Measurements from ENCODE around the gene TOLLIP. TPM values are rescaled to one million over a fixed set of nuclear protein-coding genes. Genes with fewer than 3 reads are reported as not detected.
"Not testable (repeated sequence)": the region's sequence is repeated elsewhere in the genome, so short reads cannot be mapped to it uniquely, and the experiment has no call there.

TOLLIP gene
- total and polyA plus RNA-seq, 10 donors: 16.1 to 67.4 (median 46.2) TPM

DNA sequence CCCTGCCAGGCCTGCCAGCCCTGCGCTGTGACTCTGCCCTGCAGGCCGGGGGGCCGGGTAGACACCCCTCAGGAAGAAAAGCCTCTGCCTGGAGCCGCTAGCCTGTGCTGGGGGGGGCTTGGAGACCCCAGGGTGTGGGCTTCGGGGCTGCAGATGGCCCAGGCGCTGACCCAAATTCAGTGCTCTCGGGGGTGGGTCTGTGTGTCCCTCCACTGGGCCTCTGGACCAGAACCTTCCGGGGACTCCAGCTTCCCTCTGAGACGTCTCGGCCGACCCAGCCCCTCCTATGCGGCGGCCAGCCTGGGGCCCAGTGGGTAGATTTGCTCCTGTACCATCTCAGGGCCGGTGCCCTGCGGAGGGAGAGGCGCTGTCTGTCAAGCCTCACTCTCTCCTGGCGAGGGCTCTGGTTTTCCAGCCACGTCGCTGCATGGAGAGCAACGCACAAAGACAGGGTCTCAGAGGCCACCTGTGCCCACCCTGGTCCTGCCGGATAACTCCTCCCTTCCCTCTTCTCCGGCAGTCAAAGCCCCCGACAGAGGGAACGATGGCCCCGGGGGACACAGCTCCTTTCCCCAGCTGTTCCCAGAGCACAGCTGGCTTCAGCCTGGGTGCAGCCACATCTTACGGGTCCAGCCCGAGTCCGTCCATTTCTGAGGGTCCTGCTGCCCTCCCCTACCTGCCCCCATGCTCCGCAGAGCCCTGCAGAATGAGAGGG lies 40.1 kb upstream of the TOLLIP start:
- intact Hi-C loops (cut with DNase I; ENCODE audit: low total_unique reads): no loop called here
- peaks cover 0 to 15% (median 0%) of the 10 kb centered on the region in 7 donors for H3K27me3 ChIP-seq (replicated peaks in 1 of 7)
- H3K4me1 ChIP-seq: peaks cover 0 to 5% (median 0%) of the 10 kb centered on the region in 6 donors
- H3K9me3 ChIP-seq: no peaks in the 10 kb centered on the region
- DNase-seq: peak; percentile 66
- H3K4me3 ChIP-seq: no peak overlapping the region
- TF ChIP-seq, protein P1, sequence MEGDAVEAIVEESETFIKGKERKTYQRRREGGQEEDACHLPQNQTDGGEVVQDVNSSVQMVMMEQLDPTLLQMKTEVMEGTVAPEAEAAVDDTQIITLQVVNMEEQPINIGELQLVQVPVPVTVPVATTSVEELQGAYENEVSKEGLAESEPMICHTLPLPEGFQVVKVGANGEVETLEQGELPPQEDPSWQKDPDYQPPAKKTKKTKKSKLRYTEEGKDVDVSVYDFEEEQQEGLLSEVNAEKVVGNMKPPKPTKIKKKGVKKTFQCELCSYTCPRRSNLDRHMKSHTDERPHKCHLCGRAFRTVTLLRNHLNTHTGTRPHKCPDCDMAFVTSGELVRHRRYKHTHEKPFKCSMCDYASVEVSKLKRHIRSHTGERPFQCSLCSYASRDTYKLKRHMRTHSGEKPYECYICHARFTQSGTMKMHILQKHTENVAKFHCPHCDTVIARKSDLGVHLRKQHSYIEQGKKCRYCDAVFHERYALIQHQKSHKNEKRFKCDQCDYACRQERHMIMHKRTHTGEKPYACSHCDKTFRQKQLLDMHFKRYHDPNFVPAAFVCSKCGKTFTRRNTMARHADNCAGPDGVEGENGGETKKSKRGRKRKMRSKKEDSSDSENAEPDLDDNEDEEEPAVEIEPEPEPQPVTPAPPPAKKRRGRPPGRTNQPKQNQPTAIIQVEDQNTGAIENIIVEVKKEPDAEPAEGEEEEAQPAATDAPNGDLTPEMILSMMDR (IDR thresholded peaks at IDR 0.05 in 8 of 11, conservative IDR thresholded peaks at IDR 0.05 in 3 of 11): no peak
- TF ChIP-seq POLR2A (IDR thresholded peaks at IDR 0.05) (no peak), POLR2AphosphoS5 (IDR thresholded peaks at IDR 0.05) (no peak)
- no peaks in the 10 kb centered on the region for H3K36me3 ChIP-seq
- H3K27ac ChIP-seq: peak overlapping the region in 5 of 8 donors; percentile 8 to 61 (median 30)
- WGBS, 5 donors: 78 to 85% (median 82%) methylated on average over 21 to 29 of the region's 29 CpGs

DNA sequence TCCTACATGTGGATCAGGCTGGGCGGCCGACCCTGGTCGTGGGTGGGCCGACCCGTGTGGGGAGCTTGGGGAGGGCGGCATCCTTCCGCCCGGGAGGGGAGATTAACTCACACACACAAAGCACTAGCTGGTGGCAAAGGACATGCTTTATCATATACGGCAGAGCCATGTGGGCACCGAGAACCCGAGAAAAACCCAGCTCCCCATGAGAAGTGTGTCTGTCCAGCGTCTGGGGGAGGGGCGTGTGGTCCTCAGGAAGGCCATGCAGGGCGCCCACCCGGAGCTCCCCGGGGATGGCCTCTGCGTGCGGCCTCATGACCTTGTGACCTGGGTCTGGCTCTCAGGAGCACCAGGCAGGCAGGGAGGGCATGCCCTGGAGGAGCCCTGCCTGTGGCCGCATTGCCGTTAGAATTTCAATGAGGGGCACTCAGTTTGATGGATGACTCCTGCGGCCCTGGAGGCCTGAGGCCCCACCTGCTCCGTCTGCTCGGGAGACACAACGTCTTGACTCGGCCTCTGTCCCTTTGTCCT lies 39.4 kb upstream of the TOLLIP start:
- Histone ChIP-seq H3K36me3 (no peaks in the 10 kb centered on the region), H3K4me1 (peaks cover 0 to 5% (median 0%) of the 10 kb centered on the region in 6 donors), H3K4me3 (no peak overlapping the region), H3K27ac (no peak overlapping the region), H3K27me3 (replicated peaks in 1 of 7) (peaks cover 0 to 10% (median 0%) of the 10 kb centered on the region in 7 donors), H3K9me3 (no peaks in the 10 kb centered on the region)
- peak; percentile 72 for DNase-seq
- WGBS, 5 donors: 52 to 67% (median 62%) methylated on average over 19 to 25 of the region's 25 CpGs
- intact Hi-C loops (cut with DNase I; ENCODE audit: low total_unique reads): no loop called here
- TF ChIP-seq POLR2AphosphoS5 (IDR thresholded peaks at IDR 0.05) (no peak), POLR2A (IDR thresholded peaks at IDR 0.05) (no peak)
- TF ChIP-seq, protein P1 (IDR thresholded peaks at IDR 0.05 in 8 of 11, conservative IDR thresholded peaks at IDR 0.05 in 3 of 11): no peak

DNA sequence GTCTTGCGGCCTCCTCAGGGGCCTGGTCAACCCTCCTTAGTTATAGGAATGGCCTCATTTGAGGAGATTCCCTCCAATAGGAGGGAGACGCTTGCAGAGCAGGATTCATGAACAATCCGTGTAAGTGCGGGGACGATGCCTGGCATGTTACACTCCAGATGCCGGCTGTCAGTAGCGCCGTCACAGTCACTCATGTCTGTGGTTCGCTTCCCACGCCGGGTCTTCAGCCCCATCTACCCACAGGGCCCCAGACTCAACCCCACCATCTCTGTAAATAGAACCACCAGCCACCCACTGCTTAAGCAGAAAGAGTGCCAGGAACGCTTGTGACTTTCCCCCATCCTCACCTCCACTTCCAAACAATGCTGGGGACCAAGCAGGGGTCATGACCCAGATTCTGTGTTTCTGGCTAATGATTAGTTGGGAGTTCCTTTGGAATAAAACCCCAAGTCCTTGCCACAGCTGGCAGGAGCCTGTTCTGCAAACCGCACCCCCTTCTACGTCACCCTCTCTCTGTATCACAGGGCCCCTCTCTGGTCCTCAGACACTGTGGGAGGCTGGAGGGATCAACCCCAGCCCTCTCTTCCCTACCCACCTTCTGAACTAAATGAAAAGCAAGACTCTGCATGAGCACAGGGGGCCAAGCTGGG lies 38.8 kb upstream of the TOLLIP start:
- TF ChIP-seq, protein P1 (IDR thresholded peaks at IDR 0.05 in 8 of 11, conservative IDR thresholded peaks at IDR 0.05 in 3 of 11): no peak
- TF ChIP-seq POLR2AphosphoS5 (IDR thresholded peaks at IDR 0.05): no peak
- TF ChIP-seq POLR2A (IDR thresholded peaks at IDR 0.05): no peak
- WGBS, 5 donors: 83 to 95% (median 91%) methylated on average over 14 of the region's 14 CpGs
- DNase-seq: peak; percentile 13
- Histone ChIP-seq H3K4me1 (peaks cover 0 to 5% (median 0%) of the 10 kb centered on the region in 6 donors), H3K27me3 (replicated peaks in 1 of 7) (peaks cover 0 to 10% (median 0%) of the 10 kb centered on the region in 7 donors), H3K4me3 (no peak overlapping the region), H3K36me3 (no peaks in the 10 kb centered on the region), H3K27ac (no peak overlapping the region), H3K9me3 (no peaks in the 10 kb centered on the region)
- intact Hi-C loops (cut with DNase I; ENCODE audit: low total_unique reads): no loop called here

DNA sequence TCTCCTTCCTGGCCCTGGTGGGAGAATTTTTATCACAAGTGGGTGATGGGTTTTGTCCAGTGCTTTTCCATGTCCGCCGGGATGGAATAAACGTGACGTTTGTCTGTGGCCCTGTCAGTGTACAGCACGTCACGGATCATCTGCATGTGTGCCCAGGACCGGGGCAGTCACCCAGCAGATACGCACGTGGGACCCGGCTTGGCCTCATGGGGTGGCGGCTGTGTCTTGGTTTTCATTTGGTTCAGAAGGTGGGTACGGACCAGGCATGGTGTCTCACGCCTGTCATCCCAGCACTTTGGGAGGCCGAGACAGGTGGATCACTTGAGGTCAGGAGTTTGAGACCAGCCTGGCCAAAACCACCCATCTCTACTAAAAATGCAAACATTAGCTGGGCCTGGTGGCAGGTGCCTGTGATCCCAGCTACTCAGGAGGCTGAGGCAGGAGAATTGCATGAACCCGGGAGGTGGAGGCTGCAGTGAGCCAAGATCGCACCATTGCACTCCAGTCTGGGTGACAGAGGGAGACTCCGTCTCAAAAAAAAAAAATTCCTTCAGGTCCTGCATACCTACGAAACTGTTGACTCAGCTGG lies 38.1 kb upstream of the TOLLIP start:
- 92 to 95% (median 94%) methylated on average over 16 to 18 of the region's 18 CpGs for WGBS, 5 donors

More for the DNA sequence above, 38.1 kb upstream of the TOLLIP start:
- H3K4me3 ChIP-seq; H3K27ac ChIP-seq; H3K4me1 ChIP-seq; H3K36me3 ChIP-seq; intact Hi-C loops (cut with DNase I; ENCODE audit: low total_unique reads); H3K9me3 ChIP-seq: not testable (repeated sequence)
- peak; percentile 61 for DNase-seq
- H3K27me3 ChIP-seq (replicated peaks in 1 of 7): peaks cover 0 to 10% (median 0%) of the 10 kb centered on the region in 7 donors
